ENCODE measurements around the gene LRRC74B. TPM values are rescaled to one million over a fixed set of nuclear protein-coding genes. Genes with fewer than 3 reads are reported as not detected.
"Not testable (repeated sequence)": the region's sequence is repeated elsewhere in the genome, so short reads cannot be mapped to it uniquely, and the experiment has no call there.

The LRRC74B gene
- total RNA-seq, 2 experiments from 2014 or later = not detected

DNA sequence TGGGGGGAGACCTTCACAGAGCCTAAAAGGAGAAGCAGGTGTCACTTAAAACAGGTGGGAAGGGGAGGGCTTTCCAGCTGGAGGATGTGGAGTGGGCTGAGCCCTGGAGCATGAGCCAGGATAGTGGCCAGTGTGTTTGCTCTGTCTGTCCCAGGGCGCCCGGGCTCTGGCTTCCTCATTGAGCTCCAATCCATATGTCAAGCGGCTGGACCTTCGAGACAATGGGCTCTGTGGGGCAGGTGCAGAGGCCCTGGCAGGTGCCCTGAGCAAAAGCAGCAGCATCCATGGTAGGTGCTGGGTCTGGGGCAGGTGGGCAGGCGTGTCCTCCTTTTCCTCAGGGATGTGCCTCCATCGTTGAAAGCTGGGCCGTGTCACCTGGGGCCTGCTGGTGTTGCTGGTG lies 2.0 kb downstream of the LRRC74B start:
- CTCF ChIA-PET = no interaction called here
- Mint-ChIP-seq H3K27me3 (peaks cover 18% of the 10 kb centered on the region), H3K36me3 (ENCODE audit: low read depth) (no peaks in the 10 kb centered on the region), H3K4me1 (ENCODE audit: low read depth) (peaks cover 15% of the 10 kb centered on the region), H3K9me3 (no peaks in the 10 kb centered on the region), H3K4me3 (no peak overlapping the region), H3K27ac (no peak overlapping the region)
- TF ChIP-seq, protein P1, sequence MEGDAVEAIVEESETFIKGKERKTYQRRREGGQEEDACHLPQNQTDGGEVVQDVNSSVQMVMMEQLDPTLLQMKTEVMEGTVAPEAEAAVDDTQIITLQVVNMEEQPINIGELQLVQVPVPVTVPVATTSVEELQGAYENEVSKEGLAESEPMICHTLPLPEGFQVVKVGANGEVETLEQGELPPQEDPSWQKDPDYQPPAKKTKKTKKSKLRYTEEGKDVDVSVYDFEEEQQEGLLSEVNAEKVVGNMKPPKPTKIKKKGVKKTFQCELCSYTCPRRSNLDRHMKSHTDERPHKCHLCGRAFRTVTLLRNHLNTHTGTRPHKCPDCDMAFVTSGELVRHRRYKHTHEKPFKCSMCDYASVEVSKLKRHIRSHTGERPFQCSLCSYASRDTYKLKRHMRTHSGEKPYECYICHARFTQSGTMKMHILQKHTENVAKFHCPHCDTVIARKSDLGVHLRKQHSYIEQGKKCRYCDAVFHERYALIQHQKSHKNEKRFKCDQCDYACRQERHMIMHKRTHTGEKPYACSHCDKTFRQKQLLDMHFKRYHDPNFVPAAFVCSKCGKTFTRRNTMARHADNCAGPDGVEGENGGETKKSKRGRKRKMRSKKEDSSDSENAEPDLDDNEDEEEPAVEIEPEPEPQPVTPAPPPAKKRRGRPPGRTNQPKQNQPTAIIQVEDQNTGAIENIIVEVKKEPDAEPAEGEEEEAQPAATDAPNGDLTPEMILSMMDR (IDR thresholded peaks at IDR 0.05) = no peak
- intact Hi-C loops (cut with micrococcal nuclease) = loop anchor here (10.0 kb wide), 1 partner anchor 47 kb away; no protein-coding TSS in a partner anchor
- POLR2A ChIA-PET = interaction anchor here (0.9 kb wide), 1 partner anchor 8 kb away, joined by 3 read pairs; no protein-coding TSS in a partner anchor
- ATAC-seq = no peak
- no peak for DNase-seq

DNA sequence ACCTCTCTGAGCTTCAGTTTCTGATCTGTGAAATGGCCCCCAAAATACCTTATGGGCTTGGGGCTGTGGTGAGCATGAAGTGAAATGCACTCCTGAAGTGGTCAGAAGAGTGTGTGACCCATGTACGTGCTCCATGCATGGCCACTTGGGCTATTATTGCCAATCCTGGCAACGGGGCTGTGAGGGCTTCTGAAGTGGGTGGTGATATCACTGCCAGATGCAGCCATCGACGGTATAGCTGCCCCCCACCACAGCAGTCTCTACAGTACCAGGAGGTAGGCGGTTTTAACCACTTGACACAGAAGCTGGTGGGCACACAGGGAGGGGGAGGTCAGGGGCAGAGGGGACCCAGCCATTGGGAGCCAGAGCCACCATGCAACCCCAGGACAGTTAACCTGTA lies 2.7 kb downstream of the LRRC74B start:
- CTCF ChIA-PET; H3K36me3 Mint-ChIP-seq (ENCODE audit: low read depth): not testable (repeated sequence)
- H3K27me3 Mint-ChIP-seq = peaks cover 11% of the 10 kb centered on the region

DNA sequence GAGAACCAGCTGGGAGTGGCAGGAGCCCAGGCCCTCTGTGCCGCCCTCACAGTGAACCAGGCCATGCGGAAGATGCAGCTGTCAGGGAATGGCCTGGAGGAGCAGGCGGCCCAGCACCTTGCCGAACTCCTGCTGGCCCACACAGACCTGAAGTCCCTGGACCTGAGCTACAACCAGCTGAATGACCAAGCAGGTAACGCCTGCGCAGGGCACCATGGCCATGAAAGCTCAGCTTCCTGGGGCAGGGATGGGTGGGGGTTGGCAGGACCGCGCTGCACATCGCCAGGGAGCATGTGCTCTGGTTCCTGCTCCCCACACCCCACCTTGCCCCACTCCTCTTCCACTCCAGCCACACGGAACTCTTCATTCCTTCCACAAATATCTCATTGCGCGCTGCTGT lies 3.2 kb downstream of the LRRC74B start:
- DNase-seq; POLR2A ChIA-PET; H3K4me3 Mint-ChIP-seq; H3K27ac Mint-ChIP-seq; H3K9me3 Mint-ChIP-seq; ATAC-seq; H3K36me3 Mint-ChIP-seq (ENCODE audit: low read depth); CTCF ChIA-PET: not testable (repeated sequence)
- peaks cover 11% of the 10 kb centered on the region for H3K27me3 Mint-ChIP-seq
- H3K4me1 Mint-ChIP-seq (ENCODE audit: low read depth) = peaks cover 15% of the 10 kb centered on the region
- intact Hi-C loops (cut with micrococcal nuclease) = loop anchor here (10.0 kb wide), 1 partner anchor 46 kb away; no protein-coding TSS in a partner anchor

More for the DNA sequence above, 2.7 kb downstream of the LRRC74B start:
- H3K9me3 Mint-ChIP-seq, ATAC-seq, H3K27ac Mint-ChIP-seq, POLR2A ChIA-PET, DNase-seq, H3K4me3 Mint-ChIP-seq: not testable (repeated sequence)
- intact Hi-C loops (cut with micrococcal nuclease) = loop anchor here (10.0 kb wide), 1 partner anchor 46 kb away; no protein-coding TSS in a partner anchor
- H3K4me1 Mint-ChIP-seq (ENCODE audit: low read depth) = peaks cover 15% of the 10 kb centered on the region

DNA sequence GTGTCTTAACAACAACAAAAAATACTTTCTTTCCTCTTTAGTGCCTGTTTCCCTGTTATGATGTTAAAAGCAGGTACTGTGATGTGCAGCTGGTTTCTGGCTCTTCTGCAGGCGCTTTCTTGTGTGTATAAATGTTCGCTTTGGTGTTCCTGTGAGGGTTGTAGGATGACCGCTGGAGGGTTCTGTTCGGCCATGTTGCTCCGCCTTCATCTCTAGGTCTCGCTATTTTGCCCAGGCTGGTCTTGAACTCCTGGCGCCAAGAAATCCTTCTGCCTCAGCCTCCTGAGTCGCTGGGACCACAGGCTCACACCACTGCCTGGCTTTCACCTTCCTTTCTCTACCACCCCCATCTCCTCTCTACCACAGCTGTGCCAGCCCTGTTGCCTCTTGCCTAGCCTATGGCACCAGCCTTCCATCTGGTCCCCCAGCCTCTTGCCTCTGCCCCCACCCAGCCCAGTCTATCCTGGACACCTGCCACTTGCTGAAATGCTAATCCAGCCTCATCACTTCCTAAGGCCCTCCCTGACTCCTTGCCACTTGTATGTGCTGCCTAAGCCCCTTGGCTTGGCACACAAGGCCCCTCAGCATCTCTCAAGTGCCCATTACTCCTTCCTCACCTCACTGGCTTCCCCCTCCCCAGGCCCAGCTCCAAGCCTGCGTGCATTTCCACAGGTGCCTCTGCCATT lies 5.5 kb downstream of the LRRC74B start:
- intact Hi-C loops (cut with micrococcal nuclease) = no loop called here

DNA sequence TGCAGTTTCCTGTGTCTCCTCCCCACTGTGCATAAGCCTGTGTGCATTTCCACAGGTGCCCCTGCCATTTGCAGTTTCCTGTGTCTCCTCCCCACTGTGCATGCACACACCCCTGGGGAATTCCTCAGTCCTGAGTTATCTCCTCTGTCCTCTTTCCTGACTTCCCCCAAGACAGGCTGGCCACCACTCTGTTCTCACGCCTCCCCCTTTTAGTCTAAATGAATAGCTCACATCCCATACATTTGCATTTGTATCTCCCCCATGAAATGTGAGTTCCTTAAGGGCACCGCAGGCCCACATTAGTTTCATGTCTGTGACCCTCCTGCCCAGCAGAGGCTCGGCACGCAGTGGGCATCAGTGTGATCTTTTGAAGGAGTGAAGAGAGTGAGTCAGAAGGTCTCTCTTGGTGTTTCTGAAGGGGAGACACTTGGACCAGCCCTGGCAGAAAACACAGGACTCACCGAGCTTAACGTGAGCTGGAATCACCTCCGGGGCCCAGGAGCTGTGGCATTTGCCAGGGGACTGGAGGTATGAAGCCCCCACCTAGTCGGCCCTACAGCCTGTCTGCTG lies 6.2 kb downstream of the LRRC74B start:
- intact Hi-C loops (cut with micrococcal nuclease) = no loop called here
- Mint-ChIP-seq H3K4me1 (ENCODE audit: low read depth) (peaks cover 10% of the 10 kb centered on the region), H3K36me3 (ENCODE audit: low read depth) (no peaks in the 10 kb centered on the region), H3K4me3 (no peak overlapping the region), H3K9me3 (no peaks in the 10 kb centered on the region), H3K27ac (no peak overlapping the region), H3K27me3 (peaks cover 5% of the 10 kb centered on the region)
- ATAC-seq = no peak
- DNase-seq = no peak
- ChIA-PET POLR2A (no interaction called here), CTCF (no interaction called here)
- TF ChIP-seq, protein P1 (IDR thresholded peaks at IDR 0.05) = no peak

More for the DNA sequence above, 5.5 kb downstream of the LRRC74B start:
- CTCF ChIA-PET = no interaction called here
- POLR2A ChIA-PET = no interaction called here
- Mint-ChIP-seq H3K27ac (no peak overlapping the region), H3K36me3 (ENCODE audit: low read depth) (no peaks in the 10 kb centered on the region), H3K9me3 (no peaks in the 10 kb centered on the region), H3K4me3 (no peak overlapping the region), H3K27me3 (no peaks in the 10 kb centered on the region), H3K4me1 (ENCODE audit: low read depth) (peaks cover 6% of the 10 kb centered on the region)
- TF ChIP-seq, protein P1 (IDR thresholded peaks at IDR 0.05) = no peak
- ATAC-seq (no peak), DNase-seq (no peak)

Data from activated CD8-positive, alpha-beta T cell treated with anti-CD3 and anti-CD28 coated beads for 36 hours (primary cell).